ENCODE measurements around the gene JMJD8. TPM values are rescaled to one million over a fixed set of nuclear protein-coding genes. Genes with fewer than 3 reads are reported as not detected.

Gene JMJD8
- total RNA-seq, 1 donor from 2014 or later: 37.2 TPM

DNA sequence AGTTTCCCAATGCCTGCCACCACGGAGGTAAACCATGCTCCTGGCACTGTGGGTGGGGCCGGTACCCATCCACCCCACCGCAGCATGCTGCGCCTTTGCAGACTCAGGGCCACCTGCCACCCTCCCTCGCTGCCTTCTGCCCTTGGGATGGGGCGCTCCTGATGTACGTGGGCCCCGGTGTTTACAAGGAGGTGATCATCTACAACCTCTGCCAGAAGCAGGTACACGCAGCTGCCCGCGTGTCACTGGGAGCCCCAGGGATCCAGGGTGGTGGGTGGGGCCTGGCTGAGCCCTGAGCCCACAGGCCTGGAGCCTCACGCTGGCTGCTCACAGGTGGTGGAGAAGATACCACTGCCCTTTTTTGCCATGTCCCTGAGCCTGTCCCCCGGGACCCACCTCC, 17.6 kb downstream of the JMJD8 start:
- intact Hi-C loops (cut with micrococcal nuclease): no loop called here

DNA sequence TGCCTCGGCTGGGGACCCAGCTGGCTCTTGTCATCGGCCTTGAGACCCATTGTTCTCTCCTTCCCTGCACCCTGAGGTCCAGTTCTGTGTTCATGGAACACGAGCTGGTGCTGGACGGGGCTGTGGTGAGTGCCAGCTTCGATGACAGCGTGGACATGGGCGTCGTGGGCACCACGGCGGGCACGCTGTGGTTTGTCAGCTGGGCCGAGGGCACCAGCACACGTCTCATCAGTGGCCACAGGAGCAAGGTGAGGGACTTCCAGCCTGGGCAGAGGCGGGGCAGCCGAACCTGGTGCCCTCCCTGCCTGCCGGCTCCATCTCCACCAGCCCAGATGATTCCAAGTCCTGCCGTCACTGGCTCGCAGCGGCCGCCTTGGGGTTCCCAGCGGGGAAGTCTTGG, 21.5 kb downstream of the JMJD8 start:
- intact Hi-C loops (cut with micrococcal nuclease): no loop called here

DNA sequence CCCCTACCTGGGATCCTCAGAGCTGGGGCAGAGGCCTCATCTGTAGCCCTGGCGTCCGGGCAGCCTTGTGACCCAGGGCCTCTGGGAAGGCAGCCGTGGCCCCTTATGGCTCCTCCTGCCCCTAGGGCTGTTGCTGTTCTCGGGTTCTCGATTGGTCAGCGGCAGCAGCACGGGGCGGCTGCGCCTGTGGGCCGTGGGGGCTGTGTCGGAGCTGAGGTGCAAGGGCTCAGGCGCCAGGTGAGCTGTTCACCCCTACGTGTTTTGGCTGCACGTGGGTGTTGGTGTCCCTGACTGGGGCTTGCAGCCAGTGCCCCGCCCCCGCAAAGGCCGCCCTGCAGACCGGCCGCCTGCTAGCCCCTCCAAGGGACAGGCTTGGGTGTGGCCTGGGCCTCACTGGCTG, 22.0 kb downstream of the JMJD8 start:
- intact Hi-C loops (cut with micrococcal nuclease): no loop called here

DNA sequence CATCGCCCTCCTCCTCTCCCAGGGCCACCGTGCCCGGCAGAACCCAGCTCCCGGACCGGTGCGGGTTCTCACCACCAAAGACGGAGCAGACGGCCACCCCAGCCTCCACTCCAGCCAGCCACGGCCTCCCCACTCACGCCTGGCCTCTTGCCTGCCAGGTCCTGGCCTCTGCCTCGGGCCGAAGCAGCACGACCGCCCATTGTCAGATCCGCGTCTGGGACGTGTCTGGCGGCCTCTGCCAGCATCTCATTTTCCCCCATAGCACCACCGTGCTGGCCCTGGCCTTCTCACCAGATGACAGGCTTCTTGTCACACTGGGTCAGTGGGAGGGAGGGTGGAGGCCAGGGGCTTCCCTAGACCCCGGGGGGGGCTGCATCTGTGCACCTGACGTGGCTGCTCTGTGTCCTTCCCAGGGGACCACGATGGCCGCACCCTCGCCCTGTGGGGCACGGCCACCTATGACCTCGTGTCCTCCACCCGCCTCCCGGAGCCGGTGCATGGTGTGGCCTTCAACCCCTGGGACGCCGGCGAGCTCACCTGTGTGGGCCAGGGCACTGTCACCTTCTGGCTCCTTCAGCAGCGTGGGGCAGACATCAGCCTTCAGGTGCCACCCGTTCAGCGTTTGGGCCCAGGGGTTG, 22.8 kb downstream of the JMJD8 start:
- intact Hi-C loops (cut with micrococcal nuclease): loop anchor here (2.0 kb wide), 1 partner anchor 25 kb away; the partner anchor contains the start of gene METTL26

DNA sequence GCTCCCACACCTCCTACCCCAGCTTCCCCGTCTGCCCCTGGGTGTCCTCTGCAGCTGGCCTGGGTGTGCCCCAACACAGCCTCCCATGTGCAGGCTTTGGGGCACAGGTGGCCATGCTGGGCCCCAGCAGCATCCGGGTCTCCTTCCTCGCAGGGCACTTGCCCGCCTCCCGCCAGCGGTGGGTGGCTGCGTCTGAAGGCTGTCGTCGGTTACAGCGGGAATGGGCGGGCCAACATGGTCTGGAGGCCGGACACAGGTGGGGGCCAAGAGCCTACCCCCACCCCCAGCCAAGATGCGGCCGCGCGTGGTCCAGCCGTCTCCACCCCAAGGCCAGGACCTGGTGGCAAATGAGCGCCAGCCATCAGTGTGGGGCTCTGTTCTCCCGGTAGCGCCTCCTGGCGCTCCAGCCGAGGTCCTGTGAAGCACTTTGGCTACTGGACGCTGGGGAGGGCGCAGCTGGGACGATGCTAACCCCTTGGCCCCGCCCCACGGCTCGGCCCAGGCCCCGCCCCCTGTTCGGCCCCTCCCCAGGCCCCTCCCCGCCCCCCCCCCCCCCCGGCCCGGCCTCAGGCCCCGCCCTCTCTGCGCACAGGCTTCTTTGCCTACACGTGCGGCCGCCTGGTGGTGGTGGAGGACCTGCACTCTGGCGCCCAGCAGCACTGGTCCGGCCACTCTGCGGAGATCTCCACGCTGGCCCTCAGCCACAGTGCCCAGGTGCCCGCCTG, 23.5 kb downstream of the JMJD8 start:
- intact Hi-C loops (cut with micrococcal nuclease): loop anchor here (2.0 kb wide), 1 partner anchor 24 kb away; the partner anchor contains the start of gene METTL26

- intact Hi-C loops (cut with micrococcal nuclease): loop anchor here (2.0 kb wide), 1 partner anchor 23 kb away; the partner anchor contains the start of gene METTL26
Observed at GRCh38 chr16:660132-660458, 24.0 kb downstream of the JMJD8 start.

- intact Hi-C loops (cut with micrococcal nuclease): loop anchor here (2.0 kb wide), 1 partner anchor 23 kb away; the partner anchor contains the start of gene METTL26
Observed at GRCh38 chr16:659618-660017, 24.5 kb downstream of the JMJD8 start.

DNA sequence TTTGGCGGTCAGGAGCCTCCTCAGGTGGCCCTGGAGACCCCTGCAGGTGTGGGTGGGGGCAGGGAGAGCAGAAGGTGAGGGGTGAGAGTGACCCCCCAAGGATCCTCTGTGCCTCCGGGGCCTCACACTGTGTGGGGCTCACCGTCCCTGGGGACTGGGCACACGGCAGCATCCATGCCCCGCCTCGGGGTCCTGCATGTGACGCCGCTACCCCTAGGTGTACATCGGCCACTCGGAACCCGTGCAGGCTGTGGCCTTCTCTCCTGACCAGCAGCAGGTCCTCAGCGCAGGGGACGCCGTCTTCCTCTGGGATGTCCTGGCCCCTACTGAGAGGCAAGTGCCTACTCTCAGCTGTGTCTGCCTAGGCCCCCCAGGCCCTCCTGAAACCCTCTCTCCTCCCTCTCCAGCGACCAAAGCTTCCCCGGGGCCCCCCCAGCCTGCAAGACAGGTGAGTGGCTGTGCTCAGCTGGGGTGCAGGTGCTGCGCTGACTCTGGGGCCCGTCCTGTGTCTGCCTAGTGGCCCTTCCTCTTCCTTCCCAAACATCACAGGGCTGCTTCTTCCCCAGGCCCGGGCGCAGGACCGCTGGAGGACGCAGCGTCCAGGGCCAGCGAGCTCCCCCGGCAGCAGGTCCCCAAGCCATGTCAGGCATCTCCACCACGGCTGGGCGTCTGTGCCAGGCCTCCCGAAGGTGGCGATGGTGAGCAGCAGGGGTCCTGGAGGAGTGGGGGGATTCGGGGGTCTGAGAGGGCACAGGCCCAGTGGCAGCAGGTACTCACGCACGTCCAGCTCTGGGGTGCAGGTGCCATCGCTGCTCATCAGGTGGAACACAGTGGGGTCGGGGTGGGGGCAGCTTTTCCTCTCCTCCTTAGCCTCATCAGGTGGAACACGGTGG, 25.2 kb downstream of the JMJD8 start:
- intact Hi-C loops (cut with micrococcal nuclease): no loop called here

- intact Hi-C loops (cut with micrococcal nuclease): no loop called here
Observed at GRCh38 chr16:657487-657886, 26.6 kb downstream of the JMJD8 start.

DNA sequence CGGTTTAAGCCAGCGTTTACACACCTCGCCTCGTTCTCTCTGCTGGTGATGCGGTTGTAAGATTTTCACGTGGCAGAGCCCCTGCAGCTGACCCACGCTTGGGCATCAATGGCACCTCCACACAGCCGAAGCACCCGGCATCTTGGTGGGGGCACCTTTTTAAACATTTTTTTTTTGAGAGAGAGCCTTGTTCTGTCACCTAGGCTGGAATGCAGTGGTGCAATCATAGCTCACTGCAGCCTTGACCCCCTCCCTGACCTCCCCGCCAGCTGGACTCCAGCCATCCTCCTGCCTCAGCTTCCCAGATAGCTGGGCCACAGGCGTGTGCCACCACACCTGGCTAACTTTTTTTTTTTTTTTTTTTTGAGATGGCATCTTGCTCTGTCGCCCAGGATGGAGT, 30.1 kb downstream of the JMJD8 start:
- intact Hi-C loops (cut with micrococcal nuclease): no loop called here

- intact Hi-C loops (cut with micrococcal nuclease): no loop called here
Observed at GRCh38 chr16:652454-653305, 31.5 kb downstream of the JMJD8 start.

- intact Hi-C loops (cut with micrococcal nuclease): no loop called here
Observed at GRCh38 chr16:651844-652243, 32.3 kb downstream of the JMJD8 start.

- intact Hi-C loops (cut with micrococcal nuclease): no loop called here
Observed at GRCh38 chr16:649631-650030, 34.5 kb downstream of the JMJD8 start.

GRCh38 chr16:648781-649589, 35.1 kb downstream of the JMJD8 start, which contains the start of gene WDR90:
WDR90 (plus strand) TSS chr16:649365; CDS start chr16:649417, 52 bp downstream.
- intact Hi-C loops (cut with micrococcal nuclease): no loop called here

DNA sequence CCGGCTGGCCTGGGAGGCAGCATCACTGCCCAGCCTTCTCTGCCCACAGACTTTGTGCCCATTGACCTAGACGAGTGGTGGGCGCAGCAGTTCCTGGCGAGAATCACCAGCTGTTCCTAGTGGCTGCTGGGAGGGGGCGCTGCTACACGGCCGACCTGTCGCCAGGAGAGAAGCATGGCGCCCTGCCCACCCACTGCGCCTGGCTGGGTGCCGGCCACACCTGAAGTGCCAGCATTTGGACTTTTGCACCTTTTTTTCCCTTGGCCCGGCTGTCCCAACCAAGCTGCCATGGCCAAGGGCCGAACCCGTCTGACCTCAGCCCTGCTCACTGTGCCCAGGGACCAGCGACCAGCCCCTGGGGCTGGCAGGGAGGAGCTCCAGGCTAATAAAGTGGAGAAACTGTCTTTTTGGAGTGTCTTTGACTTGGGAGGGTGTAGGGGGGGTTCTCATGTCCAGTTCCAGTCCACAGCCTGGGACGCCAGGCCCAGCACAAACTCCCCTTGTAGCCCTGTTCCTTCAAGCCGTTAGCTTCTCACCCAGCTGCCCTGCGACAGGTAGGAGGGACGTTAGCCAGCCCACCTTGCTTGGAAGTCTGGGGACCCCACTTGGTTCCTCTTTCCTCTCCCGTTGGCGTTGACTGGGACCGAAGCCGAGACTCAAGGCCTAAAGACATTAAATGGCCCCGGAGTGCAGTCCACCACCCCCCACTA, 35.9 kb downstream of the JMJD8 start:
- intact Hi-C loops (cut with micrococcal nuclease): no loop called here

DNA sequence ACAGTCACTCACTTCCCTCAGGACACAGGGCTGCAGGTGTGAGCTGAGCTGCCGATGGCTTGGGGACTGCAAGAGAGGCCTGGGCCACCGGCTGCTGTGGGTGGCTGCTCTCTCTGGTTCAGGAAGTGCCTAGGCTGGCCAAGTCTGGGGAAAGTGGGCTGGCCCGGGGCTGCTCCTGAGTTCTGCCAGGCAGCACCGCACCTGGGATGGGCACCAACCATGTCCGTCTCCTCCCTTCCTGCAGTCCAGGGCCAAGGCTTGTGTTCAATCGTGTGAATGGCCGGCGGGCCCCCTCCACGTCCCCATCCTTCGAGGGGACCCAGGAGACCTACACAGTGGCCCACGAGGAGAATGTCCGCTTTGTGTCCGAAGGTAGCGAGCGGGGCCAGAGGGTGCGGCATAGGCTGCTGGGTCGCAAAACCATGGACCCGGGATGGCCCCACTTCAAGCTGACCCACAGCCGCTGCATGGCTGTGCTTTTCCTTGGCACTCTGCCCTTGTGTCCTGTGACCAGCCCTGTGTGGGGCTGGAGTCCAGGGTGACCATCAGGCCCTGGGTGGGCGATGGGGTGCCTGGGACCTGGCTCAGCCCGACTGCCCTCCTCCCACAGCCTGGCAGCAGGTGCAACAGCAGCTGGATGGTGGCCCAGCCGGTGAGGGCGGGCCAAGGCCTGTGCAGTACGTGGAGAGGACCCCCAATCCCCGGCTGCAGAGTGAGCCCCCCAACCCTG, 36.8 kb downstream of the JMJD8 start:
- intact Hi-C loops (cut with micrococcal nuclease): no loop called here

DNA sequence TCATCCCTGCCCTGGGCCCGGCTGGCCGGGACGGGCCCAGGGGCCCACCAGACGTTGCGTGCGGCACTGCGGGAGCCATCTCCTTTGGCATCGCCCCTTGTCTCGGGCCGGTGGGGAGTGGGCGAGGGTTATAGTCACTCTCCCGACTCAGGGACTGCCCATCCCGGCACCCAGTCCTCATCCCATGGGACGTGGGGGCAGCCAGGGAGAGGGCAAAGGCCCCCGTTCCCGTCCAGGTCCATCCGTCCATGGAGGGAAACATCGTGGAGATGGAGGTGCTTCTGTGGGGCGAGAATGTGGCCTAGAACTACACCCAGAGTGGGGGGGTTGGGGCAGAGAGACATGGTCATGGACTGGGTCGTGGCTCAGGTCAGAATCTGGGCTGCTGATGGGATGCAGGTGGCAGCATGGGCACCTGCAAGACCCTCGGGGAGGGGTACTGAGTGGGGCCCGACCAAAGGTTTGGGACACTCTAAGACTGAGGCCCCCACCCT, 37.4 kb downstream of the JMJD8 start:
- intact Hi-C loops (cut with micrococcal nuclease): no loop called here

GRCh38 chr16:645852-646678, 38.1 kb downstream of the JMJD8 start:
- intact Hi-C loops (cut with micrococcal nuclease): no loop called here
